ENCODE data around the gene ZNF774. TPM values are rescaled to one million over a fixed set of nuclear protein-coding genes. Genes with fewer than 3 reads are reported as not detected.

Gene ZNF774
- total RNA-seq, 4 donors from 2014 or later = 0.22 to 2.5 (median 0.33) TPM; not detected in 1

- no peak for TF ChIP-seq CTCF (IDR thresholded peaks at IDR 0.05; ENCODE audit: low read depth)
Measured at GRCh38 chr15:90393040-90393439, 41.0 kb downstream of the ZNF774 start.

GRCh38 chr15:90394074-90394473, 42.0 kb downstream of the ZNF774 start:
- TF ChIP-seq CTCF (IDR thresholded peaks at IDR 0.05; ENCODE audit: low read depth) = no peak

- TF ChIP-seq CTCF (IDR thresholded peaks at IDR 0.05; ENCODE audit: low read depth) = no peak
Measured at GRCh38 chr15:90394748-90395442, 42.8 kb downstream of the ZNF774 start.

- TF ChIP-seq CTCF (IDR thresholded peaks at IDR 0.05; ENCODE audit: low read depth) = no peak
Measured at GRCh38 chr15:90396321-90396720, 44.2 kb downstream of the ZNF774 start.

- TF ChIP-seq CTCF (IDR thresholded peaks at IDR 0.05; ENCODE audit: low read depth) = no peak
Measured at GRCh38 chr15:90400005-90400758, 48.1 kb downstream of the ZNF774 start.

- no peak for TF ChIP-seq CTCF (IDR thresholded peaks at IDR 0.05; ENCODE audit: low read depth)
Measured at GRCh38 chr15:90400759-90401314, 48.8 kb downstream of the ZNF774 start.

GRCh38 chr15:90401495-90401894, 49.4 kb downstream of the ZNF774 start:
- TF ChIP-seq CTCF (IDR thresholded peaks at IDR 0.05; ENCODE audit: low read depth) = no peak
